ENCODE measurements around the gene OR51M1.
A peak's percentile ranks its signal among the peaks of the same experiment; 100 is the strongest.

Gene OR51M1

GRCh38 chr11:5368502-5369043 lies 15.0 kb upstream of the OR51M1 start:
- no peak for TF ChIP-seq CTCF (IDR thresholded peaks at IDR 0.05)

- peak; percentile 20; the same call in 1 of the 2 replicates for TF ChIP-seq CTCF (IDR thresholded peaks at IDR 0.05)
Measured at GRCh38 chr11:5369789-5370188, 13.8 kb upstream of the OR51M1 start.

GRCh38 chr11:5380740-5381342 lies 2.8 kb upstream of the OR51M1 start:
- TF ChIP-seq CTCF (IDR thresholded peaks at IDR 0.05) = peak; percentile 83

- TF ChIP-seq CTCF (IDR thresholded peaks at IDR 0.05) = no peak
Measured at GRCh38 chr11:5384335-5384734, 723 bp downstream of the OR51M1 start.

- TF ChIP-seq CTCF (IDR thresholded peaks at IDR 0.05) = no peak
Measured at GRCh38 chr11:5390210-5390609, 6.6 kb downstream of the OR51M1 start.

GRCh38 chr11:5394091-5394490 lies 10.5 kb downstream of the OR51M1 start:
- no peak for TF ChIP-seq CTCF (IDR thresholded peaks at IDR 0.05)

GRCh38 chr11:5398936-5399335 lies 15.3 kb downstream of the OR51M1 start:
- TF ChIP-seq CTCF (IDR thresholded peaks at IDR 0.05) = no peak

GRCh38 chr11:5405173-5405572 lies 21.6 kb downstream of the OR51M1 start:
- no peak for TF ChIP-seq CTCF (IDR thresholded peaks at IDR 0.05)
